Right lobe of liver (tissue), 4 donors: Measurements from ENCODE around the gene TF.

Source experiments
- POLR2A ChIP-seq: fragments of 450-650 bp; IDR thresholded peaks from one replicate; pipeline ENCODE4 v1.6.1; 2017; ENCODE audit warnings: antibody characterized with exemption, mild to moderate bottlenecking
- TF ChIP-seq, protein P1 (sequence below), 4 donors: fragments of 200-600 bp in 3 of 4; fragments of 450-650 bp in 1 of 4; IDR thresholded peaks; one replicate each; pipeline versions ENCODE4 v1.5.1 to v1.8.0; 2016 to 2022; ENCODE audit warnings: antibody characterized with exemption in 4 of 4, mild to moderate bottlenecking in 2 of 4
- donor health status: DM: no; HTN: no; CAD: no.
- donor health status: DM: no; HTN: no; CAD: no.
- donor health status: DM: no; HTN: yes; CAD: no.

DNA sequence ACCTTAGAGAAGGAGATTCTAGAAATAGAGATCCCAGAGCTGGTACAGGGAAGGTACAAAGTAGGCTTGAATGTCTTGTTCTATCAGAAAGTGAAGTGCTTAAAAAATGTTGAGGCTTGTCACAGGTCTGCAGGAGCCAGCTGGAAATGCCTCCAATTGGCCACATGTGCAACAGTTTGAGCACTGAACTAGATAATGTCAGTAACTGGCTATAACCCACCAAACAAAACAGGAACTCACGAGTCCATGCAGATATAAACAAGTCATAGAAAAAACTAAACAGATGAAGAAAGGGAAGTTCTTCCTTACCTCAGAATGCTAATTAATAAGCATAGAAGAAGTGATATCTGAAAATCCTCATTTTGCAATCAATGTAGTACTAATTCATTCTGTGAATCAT lies 11.9 kb upstream of the TF start:
- TF ChIP-seq POLR2A = no peak
- TF ChIP-seq, protein P1, sequence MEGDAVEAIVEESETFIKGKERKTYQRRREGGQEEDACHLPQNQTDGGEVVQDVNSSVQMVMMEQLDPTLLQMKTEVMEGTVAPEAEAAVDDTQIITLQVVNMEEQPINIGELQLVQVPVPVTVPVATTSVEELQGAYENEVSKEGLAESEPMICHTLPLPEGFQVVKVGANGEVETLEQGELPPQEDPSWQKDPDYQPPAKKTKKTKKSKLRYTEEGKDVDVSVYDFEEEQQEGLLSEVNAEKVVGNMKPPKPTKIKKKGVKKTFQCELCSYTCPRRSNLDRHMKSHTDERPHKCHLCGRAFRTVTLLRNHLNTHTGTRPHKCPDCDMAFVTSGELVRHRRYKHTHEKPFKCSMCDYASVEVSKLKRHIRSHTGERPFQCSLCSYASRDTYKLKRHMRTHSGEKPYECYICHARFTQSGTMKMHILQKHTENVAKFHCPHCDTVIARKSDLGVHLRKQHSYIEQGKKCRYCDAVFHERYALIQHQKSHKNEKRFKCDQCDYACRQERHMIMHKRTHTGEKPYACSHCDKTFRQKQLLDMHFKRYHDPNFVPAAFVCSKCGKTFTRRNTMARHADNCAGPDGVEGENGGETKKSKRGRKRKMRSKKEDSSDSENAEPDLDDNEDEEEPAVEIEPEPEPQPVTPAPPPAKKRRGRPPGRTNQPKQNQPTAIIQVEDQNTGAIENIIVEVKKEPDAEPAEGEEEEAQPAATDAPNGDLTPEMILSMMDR (IDR thresholded peaks at IDR 0.05) = no peak
